Stimulated activated memory B cell treated with anti-CD40 and anti-IgM and Interleukin-4, amounts not matched to agents 10 μg/mL and 1 μg/mL and 100 μg/mL, for 72 hours (primary cell): ENCODE results near the gene CRIP3.
A peak's percentile ranks its signal among the peaks of the same experiment; 100 is the strongest.

ENCODE experiments used
- ATAC-seq: fragments of 150-1000 bp; cut with Tn5 transposase; 2 replicates; pipeline ENCODE4 v1.10.0; 2021
- H3K27ac Mint-ChIP-seq: one replicate; pipeline ENCODE4 v1.8.0; 2022; ENCODE audit warnings: mild to moderate bottlenecking, mixed read lengths
- H3K27me3 Mint-ChIP-seq: one replicate; pipeline ENCODE4 v1.8.0; 2022; ENCODE audit warnings: mixed read lengths
- H3K36me3 Mint-ChIP-seq: one replicate; pipeline ENCODE4 v1.8.0; 2022; ENCODE audit warnings: mixed read lengths
- H3K4me1 Mint-ChIP-seq: one replicate; pipeline ENCODE4 v1.8.0; 2022; ENCODE audit warnings: mixed read lengths
- H3K4me3 Mint-ChIP-seq: one replicate; pipeline ENCODE4 v1.8.0; 2022; ENCODE audit warnings: mild to moderate bottlenecking, moderate library complexity, mixed read lengths
- H3K9me3 Mint-ChIP-seq: one replicate; pipeline ENCODE4 v1.8.0; 2022; ENCODE audit warnings: mixed read lengths

CRIP3 gene

GRCh38 chr6:43274916-43275597 is 33.6 kb downstream of the CRIP3 start:
- Mint-ChIP-seq H3K27ac (peak overlapping the region; percentile 31), H3K36me3 (no peaks in the 10 kb centered on the region), H3K27me3 (peaks cover 60% of the 10 kb centered on the region), H3K4me3 (peak overlapping the region; percentile 59), H3K4me1 (peaks cover 45% of the 10 kb centered on the region), H3K9me3 (no peaks in the 10 kb centered on the region)
- peak; percentile 44 for ATAC-seq

DNA sequence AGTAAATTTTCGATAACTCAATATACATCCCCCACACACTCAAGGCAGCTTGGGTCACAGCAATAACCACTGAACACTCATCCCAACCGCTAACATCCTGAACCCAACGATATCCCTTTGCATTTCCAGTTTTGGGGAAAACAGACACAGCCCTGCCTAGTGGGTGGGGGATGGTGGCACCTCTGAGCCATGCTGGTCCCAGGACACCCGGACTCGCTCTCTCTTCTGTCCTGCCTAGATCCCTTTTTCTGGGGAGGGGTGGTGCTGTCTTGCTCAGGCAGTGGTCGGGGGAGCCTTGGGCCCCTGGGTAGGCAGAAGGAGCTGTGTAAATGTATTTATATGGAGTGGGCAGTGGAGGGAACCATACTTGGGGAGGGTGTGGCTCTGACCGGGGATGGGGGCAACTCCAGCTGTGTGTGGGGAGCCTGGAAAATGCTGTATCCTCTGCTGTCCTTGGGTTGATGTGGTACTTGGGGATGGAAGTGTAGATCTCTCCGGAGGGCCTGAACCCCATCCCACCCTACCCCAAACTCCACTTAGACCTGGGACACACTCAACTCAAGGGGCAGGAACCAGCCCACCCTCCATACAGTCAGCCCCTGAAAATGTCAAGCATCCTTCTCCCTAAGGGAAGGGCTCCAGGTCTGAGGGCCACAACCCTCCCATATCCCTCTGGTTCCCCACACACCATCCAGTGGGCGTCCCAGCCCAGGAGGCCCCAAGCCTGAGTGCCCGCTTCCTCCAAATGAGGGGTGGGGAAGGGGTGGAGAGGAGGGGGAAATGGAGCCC is 34.3 kb downstream of the CRIP3 start:
- ATAC-seq: no peak
- no peaks in the 10 kb centered on the region for H3K36me3 Mint-ChIP-seq
- H3K4me3 Mint-ChIP-seq: peak overlapping the region; percentile 3
- peaks cover 56% of the 10 kb centered on the region for H3K27me3 Mint-ChIP-seq
- H3K9me3 Mint-ChIP-seq: no peaks in the 10 kb centered on the region
- H3K27ac Mint-ChIP-seq: peak overlapping the region; percentile 31
- H3K4me1 Mint-ChIP-seq: peaks cover 52% of the 10 kb centered on the region

GRCh38 chr6:43273707-43274106 is 34.9 kb downstream of the CRIP3 start:
- H3K36me3 Mint-ChIP-seq: no peaks in the 10 kb centered on the region
- H3K4me3 Mint-ChIP-seq: no peak overlapping the region
- H3K4me1 Mint-ChIP-seq: peaks cover 59% of the 10 kb centered on the region
- H3K27me3 Mint-ChIP-seq: peaks cover 54% of the 10 kb centered on the region
- no peaks in the 10 kb centered on the region for H3K9me3 Mint-ChIP-seq
- H3K27ac Mint-ChIP-seq: no peak overlapping the region
- ATAC-seq: no peak

DNA sequence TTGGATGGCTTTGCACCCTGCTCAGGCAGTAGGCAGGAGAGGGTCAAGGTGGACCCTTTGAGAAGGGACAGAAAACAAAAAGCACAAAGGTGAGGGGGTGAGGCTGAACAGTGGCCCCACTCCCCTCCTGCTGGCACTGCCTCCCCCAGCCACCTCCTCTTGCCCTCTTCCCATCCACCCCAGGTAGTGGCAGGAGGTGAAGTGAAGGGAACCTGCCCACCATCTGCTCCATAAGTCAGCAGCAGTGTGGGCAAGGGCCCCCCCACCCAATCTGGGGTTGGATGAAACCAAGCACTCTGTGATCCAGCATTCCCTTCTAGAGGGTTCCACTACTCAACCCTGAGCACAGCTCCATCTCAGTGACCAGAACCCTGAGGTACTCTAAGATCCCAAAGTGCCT is 36.7 kb downstream of the CRIP3 start:
- no peaks in the 10 kb centered on the region for H3K36me3 Mint-ChIP-seq
- ATAC-seq: no peak
- peaks cover 37% of the 10 kb centered on the region for H3K27me3 Mint-ChIP-seq
- H3K27ac Mint-ChIP-seq: peak overlapping the region; percentile 73
- peaks cover 60% of the 10 kb centered on the region for H3K4me1 Mint-ChIP-seq
- peak overlapping the region; percentile 44 for H3K4me3 Mint-ChIP-seq
- H3K9me3 Mint-ChIP-seq: no peaks in the 10 kb centered on the region

DNA sequence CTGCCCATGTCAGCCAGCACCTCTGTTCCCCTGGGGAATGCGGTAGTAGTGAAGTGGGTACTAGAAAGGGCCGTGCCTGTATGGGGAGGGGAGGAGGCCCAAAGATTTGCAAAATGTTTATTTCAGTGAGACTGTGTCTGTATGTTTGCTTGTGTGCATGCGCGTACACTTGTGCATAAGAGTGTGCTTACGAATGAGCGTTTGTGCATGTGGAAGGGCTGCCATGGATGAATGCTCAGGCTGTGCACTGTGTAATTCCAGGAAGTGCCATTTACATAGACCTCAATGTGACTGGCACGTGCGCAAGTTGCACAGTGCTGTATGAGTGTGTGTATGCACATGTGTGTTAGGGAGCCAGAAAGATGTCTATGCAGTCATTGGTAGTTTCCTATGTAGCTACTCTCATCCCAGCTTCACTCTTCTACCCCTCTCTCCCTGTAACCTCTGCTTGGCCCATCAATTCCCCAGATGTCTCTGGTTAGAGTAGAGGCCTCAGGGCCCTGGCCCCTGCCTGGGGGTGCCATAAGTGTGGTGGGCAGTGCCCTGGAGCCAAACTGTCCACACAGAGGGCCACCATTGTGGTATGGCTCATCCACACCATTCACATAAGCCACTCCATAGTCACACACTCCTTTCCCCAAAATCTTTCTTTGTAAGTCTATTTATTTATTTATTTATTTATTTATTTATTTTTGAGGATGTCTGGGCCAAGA is 37.4 kb downstream of the CRIP3 start:
- no peaks in the 10 kb centered on the region for H3K36me3 Mint-ChIP-seq
- peak overlapping the region; percentile 3 for H3K4me3 Mint-ChIP-seq
- peaks cover 30% of the 10 kb centered on the region for H3K27me3 Mint-ChIP-seq
- no peaks in the 10 kb centered on the region for H3K9me3 Mint-ChIP-seq
- peak overlapping the region; percentile 73 for H3K27ac Mint-ChIP-seq
- ATAC-seq: peak; percentile 82
- peaks cover 53% of the 10 kb centered on the region for H3K4me1 Mint-ChIP-seq

DNA sequence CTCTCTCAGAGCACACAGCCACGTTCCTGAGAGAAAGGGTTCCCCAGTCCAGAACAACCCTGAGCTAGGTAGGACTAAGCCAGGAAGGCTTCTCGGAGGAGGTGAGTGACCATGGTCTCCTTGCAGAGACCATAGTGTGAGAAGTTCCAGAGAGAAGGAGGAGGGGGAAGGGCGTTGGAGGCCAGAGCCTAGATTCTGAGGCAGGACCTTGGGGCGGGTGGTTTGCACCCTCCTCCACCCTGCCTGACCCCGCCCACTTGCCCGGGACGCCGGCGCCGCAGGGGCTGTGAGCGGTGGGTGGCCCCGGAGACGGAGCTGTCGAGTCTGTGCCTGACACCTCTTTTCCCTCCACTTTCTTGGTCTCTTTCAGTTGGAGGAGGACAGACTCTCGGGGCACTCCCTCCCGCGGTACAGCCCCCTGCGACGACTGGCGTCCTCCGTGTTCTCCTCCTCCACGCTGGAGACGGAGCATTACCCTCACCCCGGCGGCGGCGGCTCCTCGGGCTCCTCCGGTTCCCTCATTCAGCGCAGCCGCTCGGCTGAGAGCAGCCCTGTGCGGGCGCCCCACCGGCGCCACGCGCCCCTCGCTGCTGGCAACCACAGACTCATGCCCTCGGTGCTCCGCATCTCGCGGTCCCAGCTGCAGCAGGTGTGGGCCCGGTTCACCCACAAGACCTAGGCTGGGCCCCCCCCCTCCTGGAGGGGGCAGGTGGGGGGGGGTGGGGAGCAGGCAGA is 39.2 kb downstream of the CRIP3 start:
- no peak for ATAC-seq
- Mint-ChIP-seq H3K36me3 (no peaks in the 10 kb centered on the region), H3K9me3 (no peaks in the 10 kb centered on the region), H3K27ac (peak overlapping the region; percentile 73), H3K4me1 (peaks cover 48% of the 10 kb centered on the region), H3K4me3 (peak overlapping the region; percentile 57), H3K27me3 (peaks cover 15% of the 10 kb centered on the region)

GRCh38 chr6:43268782-43269272 is 39.8 kb downstream of the CRIP3 start:
- H3K4me3 Mint-ChIP-seq: peak overlapping the region; percentile 43
- no peak overlapping the region for H3K27ac Mint-ChIP-seq
- peaks cover 42% of the 10 kb centered on the region for H3K4me1 Mint-ChIP-seq
- ATAC-seq: no peak
- peaks cover 9% of the 10 kb centered on the region for H3K27me3 Mint-ChIP-seq
- H3K36me3 Mint-ChIP-seq: no peaks in the 10 kb centered on the region
- no peaks in the 10 kb centered on the region for H3K9me3 Mint-ChIP-seq

- Mint-ChIP-seq H3K4me3 (no peak overlapping the region), H3K9me3 (no peaks in the 10 kb centered on the region), H3K36me3 (no peaks in the 10 kb centered on the region), H3K27me3 (peaks cover 8% of the 10 kb centered on the region), H3K27ac (no peak overlapping the region), H3K4me1 (peaks cover 46% of the 10 kb centered on the region)
- no peak for ATAC-seq
Measured at GRCh38 chr6:43268355-43268700, 40.3 kb downstream of the CRIP3 start.

DNA sequence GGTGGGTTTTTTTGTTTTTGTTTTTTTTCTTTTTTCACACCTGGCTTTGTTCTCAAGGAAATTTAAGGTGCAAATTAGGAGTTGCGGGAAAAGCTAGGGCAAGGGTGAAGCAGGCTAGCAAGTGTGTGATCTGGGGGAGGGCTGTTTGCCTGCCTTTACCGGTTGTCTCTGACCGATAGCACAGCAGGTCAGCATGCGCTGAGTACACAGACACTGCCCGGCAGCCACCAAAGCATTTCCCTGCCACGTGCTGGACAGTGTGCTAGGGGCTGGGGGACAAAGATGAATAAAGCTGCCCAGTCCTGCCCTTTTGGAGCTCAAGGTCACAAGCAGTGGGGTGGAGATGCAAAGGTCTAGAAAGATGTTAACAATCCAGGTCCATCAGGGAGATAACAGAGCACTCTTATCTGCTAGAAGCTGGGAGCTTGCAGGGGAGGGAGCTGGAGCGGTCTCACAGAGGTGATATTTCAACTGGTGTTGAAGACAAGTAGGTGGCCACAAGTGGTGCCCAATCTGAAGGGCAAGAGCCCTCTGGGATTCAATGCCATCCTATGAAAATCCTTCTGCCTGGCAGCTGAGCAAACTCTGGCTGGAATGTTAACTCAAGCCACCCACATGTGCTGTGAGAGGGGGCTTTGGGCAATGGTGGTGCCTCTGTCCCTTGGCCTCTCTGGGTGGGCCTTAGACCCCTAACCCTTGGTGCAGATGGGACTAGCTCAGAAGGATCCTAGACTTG is 40.8 kb downstream of the CRIP3 start:
- Mint-ChIP-seq H3K4me1 (peaks cover 49% of the 10 kb centered on the region), H3K27me3 (peaks cover 8% of the 10 kb centered on the region), H3K36me3 (no peaks in the 10 kb centered on the region), H3K27ac (peak overlapping the region; percentile 25), H3K9me3 (no peaks in the 10 kb centered on the region), H3K4me3 (no peak overlapping the region)
- no peak for ATAC-seq

DNA sequence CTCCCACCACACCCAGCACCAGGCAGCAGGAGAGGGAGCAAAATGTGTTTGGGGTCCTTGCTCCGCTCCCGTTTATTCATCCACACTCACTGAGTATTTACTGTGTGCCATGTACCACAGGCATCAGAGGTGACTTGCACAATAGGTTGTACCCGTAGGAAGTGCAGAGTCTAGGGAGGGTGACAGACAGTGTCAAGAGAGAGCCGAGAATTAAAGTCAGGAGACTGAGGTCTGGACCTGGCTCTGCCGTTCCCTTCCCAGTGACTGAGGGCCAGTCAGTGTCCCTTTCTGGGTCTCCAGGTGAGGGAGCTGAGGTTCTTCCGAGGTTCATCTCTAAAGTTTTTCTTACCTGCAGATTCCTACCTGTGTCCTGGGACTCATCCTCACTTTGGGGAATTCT is 43.1 kb downstream of the CRIP3 start:
- peaks cover 32% of the 10 kb centered on the region for H3K4me1 Mint-ChIP-seq
- ATAC-seq: no peak
- H3K27me3 Mint-ChIP-seq: no peaks in the 10 kb centered on the region
- no peak overlapping the region for H3K27ac Mint-ChIP-seq
- H3K4me3 Mint-ChIP-seq: no peak overlapping the region
- H3K36me3 Mint-ChIP-seq: no peaks in the 10 kb centered on the region
- H3K9me3 Mint-ChIP-seq: no peaks in the 10 kb centered on the region

DNA sequence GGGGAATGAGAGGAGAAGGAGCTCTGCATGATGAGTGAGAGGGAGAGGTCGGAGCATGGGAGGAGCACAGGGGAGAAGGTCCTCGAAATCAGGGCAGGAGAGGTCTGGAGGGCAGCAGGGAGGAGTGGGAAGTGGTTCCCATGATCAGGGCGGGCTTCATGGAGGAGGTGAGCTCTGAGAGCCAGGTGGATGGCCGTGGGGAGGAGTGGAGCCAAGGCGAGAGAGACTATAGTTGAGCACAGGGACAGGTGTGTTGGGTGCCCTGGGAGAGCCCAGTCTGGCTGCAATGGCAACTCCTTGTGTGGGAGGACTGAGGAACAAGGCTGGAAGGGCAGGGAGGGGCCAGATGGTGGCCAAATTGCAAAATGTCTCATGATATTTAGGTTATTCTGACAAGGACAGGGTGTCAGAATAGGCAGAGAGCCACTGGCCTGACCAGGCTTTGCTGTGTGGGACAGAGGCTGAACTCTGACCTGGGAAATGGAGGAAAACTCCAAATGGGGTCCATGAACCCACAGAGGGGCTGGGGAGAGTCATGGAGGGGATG is 44.0 kb downstream of the CRIP3 start:
- Mint-ChIP-seq H3K27me3 (peaks cover 1% of the 10 kb centered on the region), H3K9me3 (no peaks in the 10 kb centered on the region), H3K36me3 (no peaks in the 10 kb centered on the region), H3K27ac (peak overlapping the region; percentile 1), H3K4me3 (no peak overlapping the region), H3K4me1 (peaks cover 23% of the 10 kb centered on the region)
- no peak for ATAC-seq

- Mint-ChIP-seq H3K27ac (peak overlapping the region; percentile 22), H3K27me3 (peaks cover 10% of the 10 kb centered on the region), H3K36me3 (no peaks in the 10 kb centered on the region), H3K9me3 (no peaks in the 10 kb centered on the region), H3K4me3 (no peak overlapping the region), H3K4me1 (peaks cover 12% of the 10 kb centered on the region)
- peak; percentile 93 for ATAC-seq
Measured at GRCh38 chr6:43263314-43264178, 45.1 kb downstream of the CRIP3 start.

GRCh38 chr6:43262780-43263313 is 45.8 kb downstream of the CRIP3 start:
- no peak for ATAC-seq
- no peaks in the 10 kb centered on the region for H3K9me3 Mint-ChIP-seq
- H3K27me3 Mint-ChIP-seq: peaks cover 15% of the 10 kb centered on the region
- no peak overlapping the region for H3K4me3 Mint-ChIP-seq
- no peaks in the 10 kb centered on the region for H3K36me3 Mint-ChIP-seq
- no peak overlapping the region for H3K27ac Mint-ChIP-seq
- H3K4me1 Mint-ChIP-seq: peaks cover 14% of the 10 kb centered on the region
